GM19324 (cell line): ENCODE results near the gene GUCY1A2.
A peak's percentile ranks its signal among the peaks of the same experiment; 100 is the strongest.
"Not testable (repeated sequence)": the region's sequence is repeated elsewhere in the genome, so short reads cannot be mapped to it uniquely, and the experiment has no call there.

ENCODE experiments used
- ATAC-seq: cut with Tn5 transposase; IDR thresholded peaks from one replicate; pipeline ENCODE4 v1.9.1; 2021; ENCODE audit warnings: mild to moderate bottlenecking, moderate library complexity; ENCODE audit not compliant: unreplicated experiment, low FRiP score

The GUCY1A2 gene, protein sequence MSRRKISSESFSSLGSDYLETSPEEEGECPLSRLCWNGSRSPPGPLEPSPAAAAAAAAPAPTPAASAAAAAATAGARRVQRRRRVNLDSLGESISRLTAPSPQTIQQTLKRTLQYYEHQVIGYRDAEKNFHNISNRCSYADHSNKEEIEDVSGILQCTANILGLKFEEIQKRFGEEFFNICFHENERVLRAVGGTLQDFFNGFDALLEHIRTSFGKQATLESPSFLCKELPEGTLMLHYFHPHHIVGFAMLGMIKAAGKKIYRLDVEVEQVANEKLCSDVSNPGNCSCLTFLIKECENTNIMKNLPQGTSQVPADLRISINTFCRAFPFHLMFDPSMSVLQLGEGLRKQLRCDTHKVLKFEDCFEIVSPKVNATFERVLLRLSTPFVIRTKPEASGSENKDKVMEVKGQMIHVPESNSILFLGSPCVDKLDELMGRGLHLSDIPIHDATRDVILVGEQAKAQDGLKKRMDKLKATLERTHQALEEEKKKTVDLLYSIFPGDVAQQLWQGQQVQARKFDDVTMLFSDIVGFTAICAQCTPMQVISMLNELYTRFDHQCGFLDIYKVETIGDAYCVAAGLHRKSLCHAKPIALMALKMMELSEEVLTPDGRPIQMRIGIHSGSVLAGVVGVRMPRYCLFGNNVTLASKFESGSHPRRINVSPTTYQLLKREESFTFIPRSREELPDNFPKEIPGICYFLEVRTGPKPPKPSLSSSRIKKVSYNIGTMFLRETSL

DNA sequence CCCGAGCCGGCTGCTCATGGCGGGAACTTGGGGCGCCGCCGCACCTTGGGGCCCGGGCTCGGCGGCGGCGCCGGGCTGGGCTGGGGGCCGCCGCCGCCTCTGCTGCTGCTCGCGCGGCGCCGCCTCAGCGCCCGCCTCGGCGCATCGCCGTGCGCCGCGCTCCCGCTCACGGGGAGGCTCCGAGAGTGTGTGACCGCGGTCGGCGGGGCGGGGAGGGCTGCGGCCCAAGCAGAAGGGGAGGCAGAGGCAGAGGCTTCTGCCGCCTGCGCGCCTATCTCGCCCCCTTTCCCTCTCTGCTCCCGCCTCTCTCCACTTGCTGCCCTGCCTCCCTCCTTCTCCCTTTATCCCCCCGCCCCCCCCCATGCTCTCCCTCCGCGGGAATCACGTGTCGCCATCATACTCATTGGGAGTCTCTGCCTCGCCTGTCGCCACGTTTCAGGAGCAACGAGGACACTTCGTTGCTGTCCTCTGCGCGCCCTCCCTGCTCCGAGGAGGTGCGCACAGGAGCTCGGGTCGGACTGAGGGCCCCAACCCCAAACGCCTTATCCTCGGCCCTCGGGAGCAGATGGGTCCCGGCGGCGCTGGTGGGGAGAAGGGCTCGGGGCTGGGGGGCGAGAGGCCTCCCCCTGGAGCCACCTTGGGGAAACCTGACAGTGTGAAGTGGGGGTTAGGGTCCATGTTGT is at the start of gene GUCY1A2:
Gene GUCY1A2 (minus strand): TSS at position 258 of the 683 bp plus-strand sequence. CDS start 421 bp downstream, outside the sequence.
- ATAC-seq, result peak; percentile 25

DNA sequence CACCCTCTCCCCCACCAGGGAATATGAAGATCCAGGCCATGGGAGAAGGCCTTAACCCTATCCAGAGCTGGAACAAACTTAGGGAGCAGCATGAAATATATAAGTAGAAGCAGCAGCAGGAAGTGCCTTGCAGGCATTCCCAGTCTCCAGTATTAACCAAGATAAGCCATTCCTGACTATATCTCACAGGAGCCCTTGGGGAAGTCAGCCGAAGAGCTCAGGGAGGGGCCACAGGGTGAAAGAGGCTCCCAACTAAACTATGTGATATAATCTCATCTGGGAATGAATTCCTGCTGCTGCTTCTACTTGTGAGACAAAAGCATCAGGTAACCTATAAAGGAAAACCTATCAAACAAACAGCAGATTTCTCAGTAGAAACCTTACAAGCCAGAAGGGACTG is 36.1 kb upstream of the GUCY1A2 start:
- no peak for ATAC-seq

DNA sequence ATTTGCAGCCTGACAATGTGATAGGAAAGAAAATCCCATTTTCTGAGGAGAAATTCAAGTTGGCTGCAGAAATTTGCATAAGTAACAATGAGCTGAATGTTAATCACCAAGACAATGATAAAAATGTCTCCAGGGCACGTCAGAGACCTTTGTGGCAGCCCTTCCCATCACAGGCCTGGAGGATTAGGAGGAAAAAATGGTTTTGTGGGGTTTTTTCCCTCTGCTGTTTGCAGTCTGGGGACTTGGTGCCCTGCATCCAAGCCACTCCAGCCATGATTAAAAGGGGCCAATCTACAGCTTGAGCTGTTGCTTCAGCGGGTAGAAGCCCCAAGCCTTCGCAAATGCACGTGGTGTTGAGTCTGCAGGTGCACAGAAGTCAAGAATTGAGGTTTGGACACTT is 33.1 kb upstream of the GUCY1A2 start:
- not testable (repeated sequence) for ATAC-seq

DNA sequence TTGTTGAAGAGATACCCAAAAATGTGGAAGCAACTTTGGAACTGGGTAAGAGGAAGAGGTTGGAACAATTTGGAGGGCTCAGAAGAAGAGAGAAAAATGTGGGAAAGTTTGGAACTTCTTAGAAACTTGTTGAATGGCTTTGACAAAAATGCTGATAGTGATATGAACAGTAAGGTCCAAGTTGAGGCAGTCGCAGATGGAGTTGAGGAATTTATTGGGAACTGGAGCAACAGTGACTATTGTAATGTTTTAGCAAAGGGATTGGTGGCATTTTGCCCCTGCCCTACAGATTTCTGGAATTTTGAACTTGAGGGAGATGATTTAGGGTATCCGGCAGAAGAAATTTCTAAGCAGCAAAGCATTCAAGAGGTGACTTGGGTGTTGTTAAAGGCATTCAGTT is 32.6 kb upstream of the GUCY1A2 start:
- not testable (repeated sequence) for ATAC-seq

DNA sequence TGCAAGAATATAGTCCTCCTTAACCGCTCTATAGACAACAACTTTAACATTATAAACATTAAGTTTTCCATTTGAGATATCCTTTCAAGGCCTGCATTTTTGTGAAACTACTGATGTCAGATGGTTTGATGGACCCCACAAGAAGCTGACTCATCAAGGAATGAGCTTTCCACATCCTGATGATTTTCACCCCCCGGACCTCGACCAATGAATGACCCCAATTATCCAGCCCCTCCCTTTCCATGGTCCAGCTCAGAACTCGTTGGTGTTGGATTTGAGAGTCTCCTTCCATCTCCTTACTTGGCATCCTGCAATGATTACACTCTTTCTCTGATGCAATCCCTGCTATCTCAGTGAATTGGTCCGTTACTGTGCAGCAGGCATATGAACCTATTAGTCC is 31.8 kb upstream of the GUCY1A2 start:
- no peak for ATAC-seq

DNA sequence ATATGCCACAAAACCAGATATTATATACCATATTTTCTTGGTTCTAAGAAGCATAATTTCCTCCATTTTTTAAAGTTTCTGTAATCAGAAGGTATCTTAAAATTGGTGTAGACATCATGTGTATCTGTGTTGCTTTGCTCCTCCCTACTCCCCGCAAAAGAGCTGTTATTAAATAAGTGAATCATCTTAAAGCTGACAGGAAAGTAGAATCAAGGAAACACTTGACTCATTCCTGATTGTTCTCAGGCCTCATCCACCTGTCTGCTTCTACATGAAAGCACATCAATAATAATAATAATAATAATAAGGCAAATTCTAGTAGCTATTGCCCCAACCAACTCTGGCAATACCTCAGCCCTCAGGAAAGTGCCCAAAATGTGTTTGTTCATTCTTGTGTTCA is 26.2 kb upstream of the GUCY1A2 start:
- no peak for ATAC-seq

DNA sequence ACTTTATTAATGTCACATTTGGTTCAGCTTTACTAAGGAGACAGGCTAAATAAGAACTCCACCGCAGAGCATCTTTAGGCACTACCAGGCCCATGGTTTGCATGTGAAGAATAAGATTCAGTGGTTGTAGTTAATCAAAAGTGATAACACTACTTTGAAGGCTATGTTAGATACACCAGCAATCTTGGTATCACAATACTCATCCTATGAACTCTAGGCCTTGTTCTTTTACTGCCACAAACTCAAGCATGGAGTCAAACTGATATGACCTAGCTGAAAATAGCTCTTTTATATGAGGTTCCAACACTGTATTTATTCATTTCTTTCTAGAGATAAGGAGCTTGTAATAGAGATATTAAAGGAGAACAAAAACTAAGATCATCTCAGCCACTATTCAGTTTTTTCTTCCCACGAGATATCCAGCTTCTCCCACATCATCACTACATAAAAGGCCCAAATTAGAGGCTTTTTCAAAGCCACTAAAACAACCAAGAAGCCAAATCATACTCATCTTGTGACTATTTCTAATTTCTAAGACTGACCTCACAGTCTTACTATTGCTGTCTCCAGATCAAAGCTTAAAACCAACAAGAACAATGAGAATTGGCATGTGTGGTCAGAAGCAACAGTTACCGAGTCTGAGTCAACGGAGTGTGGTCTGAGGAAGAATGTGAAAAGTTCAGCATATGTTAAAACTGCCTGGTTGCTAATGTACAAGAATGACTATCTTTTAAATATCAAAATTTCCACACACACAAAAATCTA is 25.1 kb upstream of the GUCY1A2 start:
- no peak for ATAC-seq

DNA sequence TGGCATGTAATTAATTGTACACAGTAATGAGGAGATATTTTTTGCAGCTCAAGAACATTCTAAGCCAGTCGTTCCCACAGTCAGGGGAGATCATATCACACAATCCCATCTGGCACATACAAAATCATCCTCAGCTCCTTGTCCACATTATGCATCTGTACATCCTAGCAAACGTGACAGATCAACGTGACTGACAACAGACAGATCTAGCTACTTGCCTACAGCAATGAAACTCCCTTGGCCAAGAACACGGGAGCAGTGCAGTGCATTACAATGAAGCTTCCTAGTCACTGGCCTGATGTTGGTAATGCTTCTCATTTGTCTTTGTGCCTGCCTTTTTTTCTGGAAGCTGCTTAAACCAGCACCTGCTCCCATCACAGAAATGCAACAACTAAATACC is 24.5 kb upstream of the GUCY1A2 start:
- no peak for ATAC-seq

DNA sequence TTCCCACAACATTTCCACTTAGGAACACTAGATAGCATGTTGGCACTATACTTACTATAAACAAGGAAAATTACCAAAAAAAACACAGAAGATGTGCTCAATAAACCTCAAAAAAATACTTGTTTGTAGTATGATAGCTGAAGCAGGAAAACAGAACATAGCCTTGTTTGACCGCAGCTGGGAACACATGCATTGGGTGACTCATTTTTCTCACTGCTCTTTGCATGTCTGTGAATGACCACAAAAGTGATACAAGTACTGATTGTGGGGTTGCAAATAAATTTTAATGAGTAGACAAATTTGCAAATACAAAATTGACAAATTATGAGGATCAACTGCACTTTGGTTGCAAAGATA is 22.8 kb upstream of the GUCY1A2 start:
- ATAC-seq, result no peak

DNA sequence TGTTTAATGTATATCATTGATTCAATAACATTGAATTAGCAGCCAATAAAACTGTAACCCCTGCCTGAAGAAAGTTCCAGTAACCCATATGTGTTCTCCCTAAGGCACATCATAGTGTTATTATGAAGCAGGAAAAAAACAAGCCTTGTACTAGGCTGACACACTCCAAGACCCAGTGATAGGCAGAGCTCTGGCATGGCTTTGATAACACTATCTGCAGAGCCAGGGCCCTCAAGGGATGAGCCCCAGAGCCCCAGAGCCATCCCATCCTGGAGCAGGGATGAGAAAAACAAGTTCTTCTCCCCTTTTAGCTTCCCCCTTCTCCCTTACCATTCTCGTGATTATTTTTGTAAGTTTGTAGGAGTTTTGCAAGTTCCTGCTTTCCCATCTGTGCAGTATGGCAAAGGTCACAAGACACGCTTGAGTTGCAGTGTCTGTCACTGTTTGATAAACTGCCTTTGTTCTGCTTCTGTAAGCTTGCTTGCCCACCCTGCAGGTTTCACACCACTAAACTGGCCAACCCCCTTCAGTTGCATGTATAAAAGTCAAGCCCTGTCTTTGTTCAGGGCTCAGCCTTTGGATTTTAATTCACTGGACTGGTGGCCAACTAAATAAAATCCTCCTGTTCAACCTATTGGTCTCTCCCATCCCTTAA is 22.3 kb upstream of the GUCY1A2 start:
- ATAC-seq, result no peak

DNA sequence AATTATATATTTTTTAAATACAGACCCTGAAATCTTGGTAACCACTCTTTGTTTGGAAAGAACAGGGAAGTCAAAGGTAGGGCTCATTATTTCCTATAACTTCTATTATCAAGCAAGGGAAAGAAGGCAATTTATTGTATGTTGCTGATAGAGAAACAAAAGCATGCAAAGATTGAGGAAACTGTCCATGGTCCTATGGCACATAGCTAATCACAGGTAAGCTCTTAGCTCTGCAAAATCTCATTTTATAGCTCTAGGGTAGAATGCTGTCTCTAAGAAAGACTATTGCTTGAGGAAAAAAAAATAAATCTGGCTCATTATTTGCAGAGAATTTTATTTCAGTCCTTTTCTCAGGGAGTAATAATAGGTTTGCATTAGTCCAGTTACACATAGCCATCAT is 7.4 kb upstream of the GUCY1A2 start:
- ATAC-seq, result no peak

DNA sequence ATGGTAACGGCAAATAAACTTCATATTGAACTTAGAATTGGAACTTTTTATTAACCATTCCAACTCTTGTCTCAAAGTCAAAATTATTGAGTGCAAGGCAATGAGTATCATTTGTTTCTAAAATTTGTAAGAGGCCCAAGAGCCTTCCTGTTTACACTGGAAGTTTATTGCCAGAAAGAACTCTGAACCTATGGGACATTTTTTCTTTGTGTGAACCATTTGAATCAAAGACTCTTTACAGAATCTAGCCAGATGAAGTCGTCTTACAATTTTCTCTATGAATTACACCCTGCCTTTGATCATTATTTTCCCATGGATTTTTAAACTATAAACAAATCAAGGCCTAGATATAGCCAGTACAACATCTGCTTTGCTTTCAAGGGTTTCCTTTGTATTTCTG is 2.3 kb upstream of the GUCY1A2 start:
- ATAC-seq, result no peak

DNA sequence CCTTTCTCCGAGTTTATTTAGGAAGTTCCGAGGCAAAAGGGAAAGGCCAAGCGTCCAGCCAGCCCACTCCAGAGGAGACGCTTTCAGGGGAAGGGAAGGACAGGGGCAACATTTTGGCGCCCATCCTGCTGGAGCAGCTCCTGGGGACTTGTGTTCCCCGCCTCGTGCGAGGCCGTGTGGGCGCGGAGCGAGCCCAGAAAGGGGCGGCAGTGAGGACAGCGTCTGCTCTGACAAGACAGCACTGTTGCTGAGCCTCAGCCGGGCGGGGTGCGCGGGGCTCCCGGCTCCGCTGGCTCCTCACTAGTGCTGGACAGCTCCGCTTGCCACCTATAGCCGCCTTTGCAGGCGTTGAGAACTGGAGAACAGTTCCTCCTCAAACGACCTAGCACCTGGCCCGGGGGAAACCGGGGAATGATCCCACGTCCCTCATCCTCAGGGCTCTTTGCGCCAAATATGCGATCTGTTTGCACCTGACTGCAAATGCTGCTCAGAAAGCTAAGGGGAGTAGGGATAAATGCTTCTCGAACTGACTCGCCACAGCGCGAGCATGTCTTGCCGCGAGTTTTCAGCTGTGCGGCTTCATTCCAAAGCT is 722 bp upstream of the GUCY1A2 start:
- no peak for ATAC-seq

DNA sequence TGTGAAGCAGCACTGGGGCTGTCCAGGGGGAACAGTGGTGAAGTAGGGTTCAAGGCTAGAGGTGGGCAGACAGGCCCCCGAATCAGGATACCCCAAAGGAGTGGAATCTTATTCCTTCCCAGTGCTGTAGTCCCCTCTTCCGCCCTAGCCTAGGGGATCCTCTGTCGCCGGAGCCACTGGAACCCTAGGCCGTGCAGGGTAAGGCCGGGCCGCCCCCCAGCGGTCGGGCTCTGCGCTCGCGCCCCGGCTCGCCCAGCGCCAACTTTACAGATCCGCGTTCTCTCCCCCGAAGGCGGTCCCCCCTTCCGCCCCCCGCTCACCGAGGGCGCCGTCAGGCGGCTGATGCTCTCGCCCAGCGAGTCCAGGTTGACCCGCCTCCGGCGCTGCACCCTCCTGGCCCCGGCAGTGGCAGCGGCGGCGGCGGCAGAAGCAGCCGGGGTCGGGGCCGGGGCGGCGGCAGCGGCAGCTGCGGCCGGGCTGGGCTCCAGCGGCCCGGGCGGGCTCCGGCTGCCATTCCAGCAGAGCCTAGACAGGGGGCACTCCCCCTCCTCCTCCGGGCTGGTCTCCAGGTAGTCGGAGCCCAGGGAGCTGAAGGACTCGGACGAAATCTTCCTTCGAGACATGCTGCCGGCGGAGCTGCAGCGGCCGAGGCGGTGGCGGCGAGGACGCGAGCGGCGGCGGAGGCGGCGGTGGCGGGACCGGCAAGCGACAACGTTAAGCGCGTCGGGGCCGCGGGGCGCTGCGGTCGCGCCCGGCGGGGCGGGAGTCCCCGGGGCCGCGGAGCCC is 650 bp downstream of the GUCY1A2 start:
- ATAC-seq, result peak; percentile 74

DNA sequence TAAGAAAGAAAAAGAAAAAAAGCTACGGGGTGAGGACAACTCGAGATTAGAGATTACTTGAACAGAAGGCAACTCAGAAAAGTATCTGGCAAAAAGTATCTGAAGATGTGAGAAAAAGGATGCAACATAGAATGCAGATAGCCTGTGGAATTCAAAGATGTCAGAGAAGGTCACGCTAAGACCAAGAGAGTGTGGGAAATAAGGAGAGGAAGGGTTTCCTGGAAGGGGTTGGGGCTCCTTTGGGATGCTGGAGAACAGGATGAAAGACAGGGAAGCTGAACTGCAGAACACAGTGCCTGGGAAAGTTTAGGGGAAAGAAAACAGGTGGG is 1.2 kb downstream of the GUCY1A2 start:
- ATAC-seq, result no peak

DNA sequence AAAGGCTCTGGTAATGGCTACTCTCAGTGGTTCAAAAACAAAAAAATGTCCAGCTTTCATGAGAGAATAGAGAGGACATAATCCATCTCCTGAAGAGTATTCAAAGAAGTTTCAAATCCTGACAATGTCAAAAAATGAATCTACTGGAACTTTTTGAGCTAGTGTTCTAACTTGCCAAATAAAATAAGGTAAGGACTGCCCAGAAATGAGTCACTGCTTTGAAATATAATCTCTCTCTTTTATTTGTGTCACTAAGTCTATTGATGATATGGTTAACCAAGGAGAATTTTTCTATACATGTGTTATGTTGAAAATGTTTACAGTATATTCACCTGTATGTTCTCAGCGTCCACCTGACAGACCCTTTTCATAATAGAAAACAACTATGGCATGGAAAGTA is 3.4 kb downstream of the GUCY1A2 start:
- ATAC-seq, result no peak

DNA sequence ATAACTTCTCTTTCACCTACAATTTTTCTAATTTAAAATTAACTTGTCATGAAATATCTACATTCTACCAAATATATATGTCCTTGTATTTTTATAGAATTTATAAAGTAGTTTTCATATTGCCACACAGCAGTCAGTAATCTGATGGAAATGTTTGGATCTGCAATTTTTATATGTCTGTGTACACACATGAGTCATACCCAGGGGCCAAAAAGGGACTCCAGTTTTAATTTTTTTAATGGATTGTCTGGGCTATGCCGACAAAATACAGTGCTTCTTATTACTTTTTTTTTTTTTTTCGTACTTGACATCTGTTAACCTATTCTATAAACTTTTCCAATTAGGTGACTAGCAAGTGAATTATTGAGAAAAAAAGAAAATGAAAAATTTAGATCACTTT is 6.3 kb downstream of the GUCY1A2 start:
- ATAC-seq, result no peak

DNA sequence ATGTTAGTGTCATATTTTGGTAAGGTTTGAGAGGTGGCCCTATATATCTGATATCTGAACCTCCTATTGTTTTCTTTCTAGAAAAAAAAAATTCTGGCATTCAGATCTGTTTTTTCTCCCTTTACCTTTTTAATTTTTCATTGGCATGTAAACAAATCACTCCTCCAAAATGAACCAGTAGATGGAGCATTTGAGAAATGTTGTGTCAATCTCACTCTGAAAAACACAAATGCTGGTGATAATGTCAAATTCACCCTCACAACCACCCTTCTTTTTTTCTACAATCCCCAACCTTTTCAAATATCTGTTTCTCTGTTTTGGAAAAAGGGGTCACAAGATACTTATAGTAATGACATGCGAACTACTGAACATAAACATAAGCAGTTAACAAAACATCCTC is 9.1 kb downstream of the GUCY1A2 start:
- ATAC-seq, result no peak
